ENCODE measurements around the gene CNOT10.
A peak's percentile ranks its signal among the peaks of the same experiment; 100 is the strongest.
"Not testable (repeated sequence)": the region's sequence is repeated elsewhere in the genome, so short reads cannot be mapped to it uniquely, and the experiment has no call there.

CNOT10 gene

GRCh38 chr3:32725721-32726120 lies 40.7 kb downstream of the CNOT10 start:
- H3K4me3 ChIP-seq (replicated peaks in 1 of 2; ENCODE audit: low read depth in 2 of 2, low read length in 2 of 2) = no peak overlapping the region
- peak in 1 of 2 donors; percentile 56 for DNase-seq (ENCODE audit: low read depth in 2 of 2)
- TF ChIP-seq CTCF (IDR thresholded peaks at IDR 0.05; ENCODE audit: low read depth, low read length) = no peak

- peak; percentile 54 for TF ChIP-seq CTCF (IDR thresholded peaks at IDR 0.05; ENCODE audit: low read depth, low read length)
- peak; percentile 59 to 64 for DNase-seq (ENCODE audit: low read depth in 2 of 2)
- no peak overlapping the region for H3K4me3 ChIP-seq (replicated peaks in 1 of 2; ENCODE audit: low read depth in 2 of 2, low read length in 2 of 2)
Observed at GRCh38 chr3:32733631-32734229, 48.7 kb downstream of the CNOT10 start.

- DNase-seq (ENCODE audit: low read depth in 2 of 2) = no peak
- no peak for TF ChIP-seq CTCF (IDR thresholded peaks at IDR 0.05; ENCODE audit: low read depth, low read length)
- no peak overlapping the region for H3K4me3 ChIP-seq (replicated peaks in 1 of 2; ENCODE audit: low read depth in 2 of 2, low read length in 2 of 2)
Observed at GRCh38 chr3:32734756-32735155, 49.8 kb downstream of the CNOT10 start.

GRCh38 chr3:32743470-32743869 lies 58.5 kb downstream of the CNOT10 start:
- not testable (repeated sequence) for H3K4me3 ChIP-seq (replicated peaks in 1 of 2; ENCODE audit: low read depth in 2 of 2, low read length in 2 of 2); DNase-seq (ENCODE audit: low read depth in 2 of 2)

- DNase-seq (ENCODE audit: low read depth in 2 of 2) = peak; percentile 35 to 76
Observed at GRCh38 chr3:32743934-32744333, 58.9 kb downstream of the CNOT10 start.

GRCh38 chr3:32751377-32751776 lies 66.4 kb downstream of the CNOT10 start:
- DNase-seq (ENCODE audit: low read depth in 2 of 2) = no peak
- TF ChIP-seq CTCF (IDR thresholded peaks at IDR 0.05; ENCODE audit: low read depth, low read length) = no peak
- no peak overlapping the region for H3K4me3 ChIP-seq (replicated peaks in 1 of 2; ENCODE audit: low read depth in 2 of 2, low read length in 2 of 2)

More at GRCh38 chr3:32743934-32744333, 58.9 kb downstream of the CNOT10 start:
- H3K4me3 ChIP-seq (replicated peaks in 1 of 2; ENCODE audit: low read depth in 2 of 2, low read length in 2 of 2) = no peak overlapping the region
- TF ChIP-seq CTCF (IDR thresholded peaks at IDR 0.05; ENCODE audit: low read depth, low read length) = no peak

GRCh38 chr3:32755761-32756160 lies 70.8 kb downstream of the CNOT10 start:
- H3K4me3 ChIP-seq (replicated peaks in 1 of 2; ENCODE audit: low read depth in 2 of 2, low read length in 2 of 2) = no peak overlapping the region
- no peak for DNase-seq (ENCODE audit: low read depth in 2 of 2)
- no peak for TF ChIP-seq CTCF (IDR thresholded peaks at IDR 0.05; ENCODE audit: low read depth, low read length)
